Adrenal gland (tissue), 5 donors: Measurements from ENCODE around the gene ORMDL1.

Experiments used
- CTCF ChIP-seq, 6 experiments: fragments of 450-650 bp in 4 of 6; fragments of 200-600 bp in 2 of 6; sonication (generic) in 1 of 6; IDR thresholded peaks; 1 replicate in 5 of 6; 2 replicates in 1 of 6; pipeline versions ENCODE4 v1.5.1 to v1.8.0; 2016 to 2021; ENCODE audit warnings: antibody characterized with exemption in 6 of 6, mild to moderate bottlenecking in 2 of 6, moderate library complexity in 1 of 6
- POLR2A ChIP-seq, 2 donors: fragments of 450-650 bp; IDR thresholded peaks; one replicate each; pipeline ENCODE4 v1.6.1; 2017; ENCODE audit warnings: antibody characterized with exemption in 2 of 2, mild to moderate bottlenecking in 2 of 2, moderate library complexity in 1 of 2
- donor health status: DM: no; HTN: no; CAD: no.

GRCh38 chr2:189824694-189825396 is 40.7 kb upstream of the ORMDL1 start:
- no peak for TF ChIP-seq CTCF (IDR thresholded peaks at IDR 0.05)
- TF ChIP-seq POLR2A (IDR thresholded peaks at IDR 0.05), result no peak
